ENCODE results near the gene RBM20.
"Not testable (repeated sequence)": the region's sequence is repeated elsewhere in the genome, so short reads cannot be mapped to it uniquely, and the experiment has no call there.

RBM20 gene

DNA sequence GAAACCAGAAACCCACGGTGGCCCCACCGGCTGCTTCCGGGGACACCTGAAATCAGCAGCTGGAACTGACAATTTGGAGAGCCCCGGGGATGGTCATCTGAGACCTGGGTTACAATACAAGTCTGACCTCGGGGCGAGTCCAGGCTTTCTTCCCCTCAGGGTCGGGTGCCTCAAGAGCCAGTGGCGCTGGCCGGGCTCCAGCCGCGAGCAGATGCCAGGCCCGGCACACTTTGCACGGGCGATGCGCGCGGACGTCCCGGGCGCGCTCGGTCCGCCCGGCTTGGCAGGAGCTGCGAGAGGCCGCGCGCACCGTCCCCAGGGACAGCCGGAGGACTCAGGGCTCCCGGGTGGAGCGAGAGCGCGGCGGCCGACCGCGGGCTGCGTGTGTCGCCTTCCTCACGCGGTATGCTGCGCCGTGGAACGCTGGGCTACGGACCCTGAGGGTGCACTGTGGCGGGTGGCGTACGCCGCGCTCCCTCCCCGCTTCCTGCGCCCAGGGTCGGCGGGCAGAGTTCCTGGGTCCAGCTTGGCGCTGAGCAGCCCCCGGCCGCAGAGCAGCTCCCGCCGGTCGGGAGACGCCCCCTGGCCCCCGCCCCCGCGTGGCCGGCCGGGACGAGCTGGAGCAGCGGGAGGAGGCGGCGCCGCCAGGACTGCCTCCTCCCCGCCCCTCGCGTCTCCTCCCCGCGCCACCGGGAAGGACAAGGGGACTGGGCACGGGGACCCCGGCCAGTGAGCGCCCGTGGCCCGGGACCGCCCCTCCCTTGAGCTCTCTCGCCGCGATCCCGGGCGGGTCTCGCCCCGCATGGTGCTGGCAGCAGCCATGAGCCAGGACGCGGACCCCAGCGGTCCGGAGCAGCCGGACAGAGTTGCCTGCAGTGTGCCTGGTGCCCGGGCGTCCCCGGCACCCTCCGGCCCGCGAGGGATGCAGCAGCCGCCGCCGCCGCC, at the start of gene RBM20:
Gene RBM20, plus strand, starts transcription at position 684 of the 945 bp plus-strand sequence. Its CDS starts 119 bp downstream, at position 803.
- Histone ChIP-seq H3K36me3 (ENCODE audit: control insufficient read depth, low read depth, low read length) (no peaks in the 10 kb centered on the region), H3K4me3 (ENCODE audit: low read length) (peak within 1 kb of the TSS; percentile 75), H3K27ac (ENCODE audit: low read length) (no peak within 1 kb of the TSS), H3K4me1 (ENCODE audit: control insufficient read depth, low read depth, low read length) (peaks cover 36% of the 10 kb centered on the region), H3K9me3 (ENCODE audit: control insufficient read depth, low read depth, low read length) (no peaks in the 10 kb centered on the region), H3K9ac (ENCODE audit: low read length) (no peak within 1 kb of the TSS), H3K27me3 (ENCODE audit: control insufficient read depth, insufficient read depth, low read length) (peaks cover 59% of the 10 kb centered on the region)

- H3K36me3 ChIP-seq (ENCODE audit: control insufficient read depth, low read depth, low read length) = peaks cover 83% of the 10 kb centered on the region
- H3K4me1 ChIP-seq (ENCODE audit: control insufficient read depth, low read depth, low read length) = no peaks in the 10 kb centered on the region
- no peaks in the 10 kb centered on the region for H3K27me3 ChIP-seq (ENCODE audit: control insufficient read depth, insufficient read depth, low read length)
- no peaks in the 10 kb centered on the region for H3K9me3 ChIP-seq (ENCODE audit: control insufficient read depth, low read depth, low read length)
- no peak overlapping the region for H3K4me3 ChIP-seq (ENCODE audit: low read length)
- H3K9ac ChIP-seq (ENCODE audit: low read length) = no peak overlapping the region
- H3K27ac ChIP-seq (ENCODE audit: low read length) = no peak overlapping the region
Measured at GRCh38 chr10:110597476-110597875, 46.7 kb upstream of the RBM20 start.

DNA sequence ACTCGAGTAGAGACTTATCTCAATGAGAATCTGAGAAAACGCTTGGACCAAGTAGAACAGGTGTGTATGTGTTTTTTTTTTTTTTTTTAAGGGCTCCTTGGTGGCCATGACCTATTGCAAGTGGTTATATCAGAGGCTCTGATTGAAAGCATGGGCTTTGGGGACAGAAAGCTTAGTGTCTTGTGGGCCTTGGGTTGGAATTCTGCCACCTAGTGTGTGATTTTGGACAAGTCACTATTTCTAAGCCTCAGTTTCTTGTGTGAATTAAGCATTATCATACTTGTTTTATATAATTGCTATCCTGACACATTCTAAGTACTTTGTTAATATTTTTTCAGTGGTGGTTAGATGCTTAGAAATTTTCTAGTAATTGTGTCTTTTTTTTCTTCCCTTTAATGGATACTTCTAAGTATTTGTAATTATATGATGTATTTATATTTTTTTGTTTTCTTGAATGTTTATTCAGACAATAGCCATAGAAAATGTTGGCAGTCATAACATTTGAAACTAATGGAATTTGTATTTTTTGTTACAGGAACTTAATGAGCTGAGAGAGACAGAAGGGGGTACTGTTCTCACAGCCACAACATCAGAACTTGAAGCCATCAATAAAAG, 43.5 kb upstream of the RBM20 start:
- Histone ChIP-seq H3K4me3 (ENCODE audit: low read length) (no peak overlapping the region), H3K27ac (ENCODE audit: low read length) (no peak overlapping the region), H3K9ac (ENCODE audit: low read length) (no peak overlapping the region), H3K36me3 (ENCODE audit: control insufficient read depth, low read depth, low read length) (peaks cover 86% of the 10 kb centered on the region), H3K9me3 (ENCODE audit: control insufficient read depth, low read depth, low read length) (no peaks in the 10 kb centered on the region), H3K27me3 (ENCODE audit: control insufficient read depth, insufficient read depth, low read length) (no peaks in the 10 kb centered on the region), H3K4me1 (ENCODE audit: control insufficient read depth, low read depth, low read length) (no peaks in the 10 kb centered on the region)

DNA sequence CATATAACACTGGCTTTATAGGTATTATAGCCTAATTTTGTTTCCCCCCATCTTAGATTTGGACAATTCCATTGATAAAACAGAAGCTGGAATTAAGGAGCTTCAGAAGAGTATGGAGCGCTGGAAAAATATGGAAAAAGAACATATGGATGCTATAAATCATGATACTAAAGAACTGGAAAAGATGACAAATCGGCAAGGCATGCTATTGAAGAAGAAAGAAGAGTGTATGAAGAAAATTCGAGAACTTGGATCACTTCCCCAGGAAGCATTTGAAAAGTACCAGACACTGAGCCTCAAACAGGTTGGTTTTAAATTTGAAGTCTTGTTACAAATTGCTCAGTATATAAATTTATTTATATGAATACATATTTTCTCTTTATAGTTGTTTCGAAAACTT, 42.6 kb upstream of the RBM20 start:
- H3K36me3 ChIP-seq (ENCODE audit: control insufficient read depth, low read depth, low read length) = peaks cover 83% of the 10 kb centered on the region
- H3K9me3 ChIP-seq (ENCODE audit: control insufficient read depth, low read depth, low read length) = no peaks in the 10 kb centered on the region
- no peaks in the 10 kb centered on the region for H3K27me3 ChIP-seq (ENCODE audit: control insufficient read depth, insufficient read depth, low read length)
- no peaks in the 10 kb centered on the region for H3K4me1 ChIP-seq (ENCODE audit: control insufficient read depth, low read depth, low read length)
- H3K4me3 ChIP-seq (ENCODE audit: low read length) = no peak overlapping the region
- no peak overlapping the region for H3K9ac ChIP-seq (ENCODE audit: low read length)
- H3K27ac ChIP-seq (ENCODE audit: low read length) = no peak overlapping the region

DNA sequence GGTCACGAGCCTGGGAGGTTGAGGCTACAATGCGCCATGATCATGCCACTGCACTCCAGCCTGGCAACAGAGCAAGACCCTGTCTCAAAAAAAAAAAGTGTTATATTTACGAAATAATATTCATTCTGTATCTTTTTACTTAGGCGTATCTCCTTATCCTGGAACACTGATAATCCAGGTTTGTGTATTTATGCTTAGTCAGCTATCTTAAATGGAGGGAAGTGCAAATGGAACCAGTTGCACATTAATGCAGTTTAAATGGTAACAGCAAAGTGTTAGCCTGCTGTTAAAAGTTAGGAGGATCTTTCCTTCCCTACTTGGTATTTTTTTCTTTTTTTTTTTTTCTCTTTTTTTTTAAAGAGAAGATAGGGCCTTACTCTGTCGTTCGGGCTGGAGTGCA, 36.0 kb upstream of the RBM20 start:
- Histone ChIP-seq H3K27me3 (ENCODE audit: control insufficient read depth, insufficient read depth, low read length) (no peaks in the 10 kb centered on the region), H3K9me3 (ENCODE audit: control insufficient read depth, low read depth, low read length) (no peaks in the 10 kb centered on the region), H3K4me3 (ENCODE audit: low read length) (no peak overlapping the region), H3K4me1 (ENCODE audit: control insufficient read depth, low read depth, low read length) (peaks cover 18% of the 10 kb centered on the region), H3K27ac (ENCODE audit: low read length) (no peak overlapping the region), H3K36me3 (ENCODE audit: control insufficient read depth, low read depth, low read length) (peaks cover 30% of the 10 kb centered on the region), H3K9ac (ENCODE audit: low read length) (no peak overlapping the region)

GRCh38 chr10:110609605-110610004, 34.5 kb upstream of the RBM20 start:
- Histone ChIP-seq H3K36me3 (ENCODE audit: control insufficient read depth, low read depth, low read length) (peaks cover 16% of the 10 kb centered on the region), H3K9me3 (ENCODE audit: control insufficient read depth, low read depth, low read length) (no peaks in the 10 kb centered on the region), H3K4me3 (ENCODE audit: low read length) (no peak overlapping the region), H3K27me3 (ENCODE audit: control insufficient read depth, insufficient read depth, low read length) (no peaks in the 10 kb centered on the region), H3K9ac (ENCODE audit: low read length) (no peak overlapping the region), H3K4me1 (ENCODE audit: control insufficient read depth, low read depth, low read length) (peaks cover 18% of the 10 kb centered on the region), H3K27ac (ENCODE audit: low read length) (no peak overlapping the region)

DNA sequence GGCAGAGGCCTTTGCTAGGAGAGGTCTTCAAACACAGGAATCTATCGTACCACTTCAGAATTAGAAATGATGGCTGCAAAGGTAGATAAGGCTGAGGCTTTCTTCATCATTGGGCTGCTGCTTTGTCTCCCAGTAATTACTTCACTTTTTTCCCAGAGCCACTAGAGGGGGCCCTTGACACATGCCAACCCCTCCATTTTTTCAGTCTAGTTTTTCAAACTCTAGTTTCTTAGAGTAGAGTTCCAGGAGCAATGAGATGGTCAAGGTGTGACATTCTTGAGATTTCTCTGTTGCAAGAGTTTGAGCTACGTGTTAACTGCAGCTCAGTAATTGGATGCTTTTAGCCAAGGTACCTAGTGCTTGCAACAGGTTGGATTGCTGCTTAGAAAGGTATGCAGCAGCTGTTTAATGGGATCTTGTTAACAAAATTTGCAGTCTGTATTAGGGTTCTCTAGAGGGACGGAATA, 33.8 kb upstream of the RBM20 start:
- Histone ChIP-seq H3K27ac (ENCODE audit: low read length) (no peak overlapping the region), H3K4me1 (ENCODE audit: control insufficient read depth, low read depth, low read length) (peaks cover 18% of the 10 kb centered on the region), H3K27me3 (ENCODE audit: control insufficient read depth, insufficient read depth, low read length) (no peaks in the 10 kb centered on the region), H3K36me3 (ENCODE audit: control insufficient read depth, low read depth, low read length) (peaks cover 9% of the 10 kb centered on the region), H3K9me3 (ENCODE audit: control insufficient read depth, low read depth, low read length) (no peaks in the 10 kb centered on the region), H3K9ac (ENCODE audit: low read length) (no peak overlapping the region), H3K4me3 (ENCODE audit: low read length) (no peak overlapping the region)

DNA sequence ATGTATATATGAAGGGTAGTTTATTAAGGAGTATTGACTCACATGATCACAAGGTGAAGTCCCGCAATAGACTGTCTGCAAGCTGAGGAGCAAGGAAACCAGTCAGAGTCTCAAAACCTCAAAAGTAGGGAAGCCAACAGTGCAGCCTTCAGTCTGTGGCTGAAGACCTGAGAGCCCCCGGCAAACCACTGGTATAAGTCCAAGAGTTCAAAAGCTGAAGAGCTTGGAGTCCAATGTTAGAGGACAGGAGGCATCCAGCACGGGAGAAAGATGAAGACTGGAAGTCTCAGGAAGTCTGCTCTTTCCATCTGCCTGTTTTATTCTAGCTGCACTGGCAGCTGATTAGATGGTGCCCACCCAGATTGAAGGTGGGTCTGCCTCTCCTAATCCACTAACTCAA, 33.4 kb upstream of the RBM20 start:
- H3K9ac ChIP-seq (ENCODE audit: low read length); H3K4me3 ChIP-seq (ENCODE audit: low read length); H3K9me3 ChIP-seq (ENCODE audit: control insufficient read depth, low read depth, low read length); H3K36me3 ChIP-seq (ENCODE audit: control insufficient read depth, low read depth, low read length); H3K27ac ChIP-seq (ENCODE audit: low read length); H3K27me3 ChIP-seq (ENCODE audit: control insufficient read depth, insufficient read depth, low read length): not testable (repeated sequence)
- peaks cover 18% of the 10 kb centered on the region for H3K4me1 ChIP-seq (ENCODE audit: control insufficient read depth, low read depth, low read length)

- H3K9ac ChIP-seq (ENCODE audit: low read length) = no peak overlapping the region
- H3K4me3 ChIP-seq (ENCODE audit: low read length) = no peak overlapping the region
- no peaks in the 10 kb centered on the region for H3K36me3 ChIP-seq (ENCODE audit: control insufficient read depth, low read depth, low read length)
- H3K9me3 ChIP-seq (ENCODE audit: control insufficient read depth, low read depth, low read length) = no peaks in the 10 kb centered on the region
- H3K27ac ChIP-seq (ENCODE audit: low read length) = no peak overlapping the region
- peaks cover 18% of the 10 kb centered on the region for H3K4me1 ChIP-seq (ENCODE audit: control insufficient read depth, low read depth, low read length)
- no peaks in the 10 kb centered on the region for H3K27me3 ChIP-seq (ENCODE audit: control insufficient read depth, insufficient read depth, low read length)
Measured at GRCh38 chr10:110612087-110612486, 32.0 kb upstream of the RBM20 start.

GRCh38 chr10:110612629-110613028, 31.5 kb upstream of the RBM20 start:
- Histone ChIP-seq H3K4me3 (ENCODE audit: low read length) (no peak overlapping the region), H3K27me3 (ENCODE audit: control insufficient read depth, insufficient read depth, low read length) (no peaks in the 10 kb centered on the region), H3K4me1 (ENCODE audit: control insufficient read depth, low read depth, low read length) (peaks cover 18% of the 10 kb centered on the region), H3K9me3 (ENCODE audit: control insufficient read depth, low read depth, low read length) (no peaks in the 10 kb centered on the region), H3K9ac (ENCODE audit: low read length) (no peak overlapping the region), H3K36me3 (ENCODE audit: control insufficient read depth, low read depth, low read length) (no peaks in the 10 kb centered on the region), H3K27ac (ENCODE audit: low read length) (no peak overlapping the region)

GRCh38 chr10:110613341-110613995, 30.7 kb upstream of the RBM20 start:
- H3K9ac ChIP-seq (ENCODE audit: low read length) = no peak overlapping the region
- no peak overlapping the region for H3K4me3 ChIP-seq (ENCODE audit: low read length)
- H3K27me3 ChIP-seq (ENCODE audit: control insufficient read depth, insufficient read depth, low read length) = no peaks in the 10 kb centered on the region
- H3K9me3 ChIP-seq (ENCODE audit: control insufficient read depth, low read depth, low read length) = no peaks in the 10 kb centered on the region
- H3K27ac ChIP-seq (ENCODE audit: low read length) = no peak overlapping the region
- no peaks in the 10 kb centered on the region for H3K36me3 ChIP-seq (ENCODE audit: control insufficient read depth, low read depth, low read length)
- H3K4me1 ChIP-seq (ENCODE audit: control insufficient read depth, low read depth, low read length) = peaks cover 18% of the 10 kb centered on the region

All from iPS-18a (cell line).